ENCODE results near the gene UBE2D3.

GRCh38 chr4:102826890-102827673, at the start of gene UBE2D3:
- TF ChIP-seq, protein P1, sequence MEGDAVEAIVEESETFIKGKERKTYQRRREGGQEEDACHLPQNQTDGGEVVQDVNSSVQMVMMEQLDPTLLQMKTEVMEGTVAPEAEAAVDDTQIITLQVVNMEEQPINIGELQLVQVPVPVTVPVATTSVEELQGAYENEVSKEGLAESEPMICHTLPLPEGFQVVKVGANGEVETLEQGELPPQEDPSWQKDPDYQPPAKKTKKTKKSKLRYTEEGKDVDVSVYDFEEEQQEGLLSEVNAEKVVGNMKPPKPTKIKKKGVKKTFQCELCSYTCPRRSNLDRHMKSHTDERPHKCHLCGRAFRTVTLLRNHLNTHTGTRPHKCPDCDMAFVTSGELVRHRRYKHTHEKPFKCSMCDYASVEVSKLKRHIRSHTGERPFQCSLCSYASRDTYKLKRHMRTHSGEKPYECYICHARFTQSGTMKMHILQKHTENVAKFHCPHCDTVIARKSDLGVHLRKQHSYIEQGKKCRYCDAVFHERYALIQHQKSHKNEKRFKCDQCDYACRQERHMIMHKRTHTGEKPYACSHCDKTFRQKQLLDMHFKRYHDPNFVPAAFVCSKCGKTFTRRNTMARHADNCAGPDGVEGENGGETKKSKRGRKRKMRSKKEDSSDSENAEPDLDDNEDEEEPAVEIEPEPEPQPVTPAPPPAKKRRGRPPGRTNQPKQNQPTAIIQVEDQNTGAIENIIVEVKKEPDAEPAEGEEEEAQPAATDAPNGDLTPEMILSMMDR (IDR thresholded peaks at IDR 0.05) = peak in 1 of 7 experiments; percentile 1
- TF ChIP-seq POLR2A (IDR thresholded peaks at IDR 0.05) = peak; percentile 95 to 97 (median 96)
